Activated CD4-positive, alpha-beta T cell treated with anti-CD3 and anti-CD28 coated beads, Interleukin-2, amount 50 U/mL, for 16 hours (primary cell): ENCODE results near the gene ASAP2.
"Not testable (repeated sequence)": the region's sequence is repeated elsewhere in the genome, so short reads cannot be mapped to it uniquely, and the experiment has no call there.

ENCODE experiments used
- DNase-seq: peaks from one replicate; pipeline ENCODE4 v3.0.0-alpha.2; 2020

Gene ASAP2

GRCh38 chr2:9256570-9257043, 50.0 kb downstream of the ASAP2 start:
- DNase-seq, result no peak

- no peak for DNase-seq
Measured at GRCh38 chr2:9258501-9258900, 51.9 kb downstream of the ASAP2 start.

DNA sequence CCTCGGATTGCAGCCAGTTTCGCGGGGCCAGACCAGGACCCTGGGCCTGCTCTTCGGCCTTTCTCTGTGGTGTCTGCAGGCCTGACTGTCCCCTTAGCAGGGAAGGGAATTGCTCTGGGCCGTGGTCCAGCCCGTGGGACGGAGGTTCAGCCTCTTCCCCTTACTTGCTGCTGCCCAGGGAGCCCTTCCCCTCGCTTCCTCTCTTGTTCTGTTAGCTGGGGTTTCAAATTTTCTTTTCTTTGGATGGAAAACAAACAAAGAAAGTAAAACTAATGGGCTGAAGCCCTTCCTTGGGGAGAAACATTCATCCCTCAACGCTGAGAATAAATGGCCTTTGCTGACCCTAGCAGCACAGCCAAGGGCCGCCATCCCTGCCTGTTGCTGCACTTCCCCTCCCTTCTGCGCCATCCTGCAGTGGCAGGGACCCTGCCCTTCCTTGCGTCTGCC, 52.4 kb downstream of the ASAP2 start:
- no peak for DNase-seq

DNA sequence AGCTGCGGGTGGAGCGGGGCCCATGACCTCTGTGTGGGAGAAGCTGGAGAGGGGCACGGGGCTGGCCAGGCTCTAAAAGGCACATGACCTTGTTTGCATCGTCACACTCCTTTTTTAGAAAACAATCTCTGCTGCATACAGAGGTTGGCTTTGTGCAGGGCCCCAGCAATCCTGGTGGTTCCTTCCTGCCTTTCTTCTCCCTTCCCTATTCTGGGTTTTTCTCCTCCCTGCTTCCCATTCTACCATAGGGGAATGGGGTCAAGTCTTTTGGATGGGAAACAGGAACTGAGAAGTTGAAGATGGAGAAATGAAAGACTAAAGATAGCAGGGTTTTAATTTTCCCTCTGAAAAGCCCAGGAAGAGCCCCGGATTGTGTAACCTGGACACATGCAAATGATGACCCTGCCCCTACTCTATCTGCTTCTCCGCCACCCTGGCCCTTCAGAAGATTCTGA, 53.9 kb downstream of the ASAP2 start:
- no peak for DNase-seq

DNA sequence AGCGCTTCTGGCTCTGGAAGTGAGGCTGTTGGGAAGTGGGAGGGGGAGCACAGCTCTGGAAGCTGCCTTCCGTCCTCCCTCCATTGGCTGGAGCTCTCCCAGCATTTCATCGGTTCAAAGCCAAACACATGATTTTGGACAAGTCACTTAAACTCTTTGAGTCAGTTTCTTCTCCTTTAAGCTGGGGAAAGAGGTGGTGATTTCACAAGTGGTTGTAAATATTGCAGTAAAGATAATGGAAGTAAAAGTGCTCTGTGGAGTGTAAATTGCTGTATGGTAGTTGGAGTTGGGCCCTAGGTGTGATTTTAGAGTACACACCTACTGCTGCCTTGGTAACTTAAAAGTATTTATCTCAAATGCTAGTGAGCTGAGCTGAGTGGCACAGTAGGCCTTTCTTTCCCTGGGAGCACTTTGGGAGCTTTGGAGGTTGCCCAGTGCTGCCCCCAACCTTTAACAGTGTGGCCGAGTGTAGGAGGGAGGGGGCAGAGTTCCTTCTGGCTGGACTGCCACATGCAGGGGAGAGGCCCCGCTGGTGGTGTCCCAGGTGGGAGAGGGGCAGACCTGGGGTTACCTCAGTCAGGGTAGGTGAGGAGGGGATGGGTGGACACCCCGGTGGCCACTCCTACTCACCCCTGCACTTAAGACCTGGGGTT, 54.7 kb downstream of the ASAP2 start:
- DNase-seq, result no peak

GRCh38 chr2:9262671-9263171, 56.1 kb downstream of the ASAP2 start:
- DNase-seq, result no peak

DNA sequence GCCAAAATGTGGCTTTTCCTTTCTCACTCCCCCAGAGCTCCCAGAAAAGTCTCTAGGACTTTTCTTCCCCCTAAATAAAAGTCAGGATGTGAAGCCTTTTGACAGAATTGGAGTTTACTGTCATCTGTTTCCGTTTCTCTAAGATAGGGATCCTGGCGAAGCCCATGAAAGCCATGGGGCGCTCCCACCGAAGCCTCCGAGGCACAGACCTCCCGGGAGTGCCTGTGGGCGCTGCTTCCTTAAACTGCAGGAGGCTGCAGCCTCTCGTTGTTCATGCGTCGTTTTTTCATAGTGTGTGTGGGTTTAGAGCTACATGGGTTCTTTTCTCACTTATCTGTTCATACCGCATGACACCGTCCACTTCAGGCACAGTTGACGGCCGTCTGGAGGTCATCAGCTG, 56.8 kb downstream of the ASAP2 start:
- DNase-seq, result no peak

GRCh38 chr2:9264301-9264700, 57.7 kb downstream of the ASAP2 start:
- DNase-seq, result no peak

GRCh38 chr2:9266711-9267110, 60.1 kb downstream of the ASAP2 start:
- DNase-seq, result no peak

DNA sequence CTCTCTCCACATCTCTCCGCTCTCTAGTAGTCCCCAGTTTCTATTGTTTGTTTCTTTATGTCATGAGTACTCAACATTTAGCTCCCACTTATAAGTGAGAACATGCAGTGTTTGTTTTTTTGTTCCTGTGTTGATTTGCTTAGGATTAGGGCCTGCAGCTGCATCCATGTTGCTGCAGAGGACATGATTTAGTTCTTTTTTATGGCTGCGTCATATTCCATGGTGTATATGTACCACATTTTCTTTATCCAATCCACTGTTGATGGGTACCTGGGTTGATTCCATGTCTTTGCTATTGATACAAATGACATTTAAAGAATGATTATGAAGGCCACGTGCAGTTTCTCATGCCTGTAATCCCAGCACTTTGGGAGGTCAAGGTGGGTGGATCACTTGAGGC, 60.7 kb downstream of the ASAP2 start:
- DNase-seq, result not testable (repeated sequence)

DNA sequence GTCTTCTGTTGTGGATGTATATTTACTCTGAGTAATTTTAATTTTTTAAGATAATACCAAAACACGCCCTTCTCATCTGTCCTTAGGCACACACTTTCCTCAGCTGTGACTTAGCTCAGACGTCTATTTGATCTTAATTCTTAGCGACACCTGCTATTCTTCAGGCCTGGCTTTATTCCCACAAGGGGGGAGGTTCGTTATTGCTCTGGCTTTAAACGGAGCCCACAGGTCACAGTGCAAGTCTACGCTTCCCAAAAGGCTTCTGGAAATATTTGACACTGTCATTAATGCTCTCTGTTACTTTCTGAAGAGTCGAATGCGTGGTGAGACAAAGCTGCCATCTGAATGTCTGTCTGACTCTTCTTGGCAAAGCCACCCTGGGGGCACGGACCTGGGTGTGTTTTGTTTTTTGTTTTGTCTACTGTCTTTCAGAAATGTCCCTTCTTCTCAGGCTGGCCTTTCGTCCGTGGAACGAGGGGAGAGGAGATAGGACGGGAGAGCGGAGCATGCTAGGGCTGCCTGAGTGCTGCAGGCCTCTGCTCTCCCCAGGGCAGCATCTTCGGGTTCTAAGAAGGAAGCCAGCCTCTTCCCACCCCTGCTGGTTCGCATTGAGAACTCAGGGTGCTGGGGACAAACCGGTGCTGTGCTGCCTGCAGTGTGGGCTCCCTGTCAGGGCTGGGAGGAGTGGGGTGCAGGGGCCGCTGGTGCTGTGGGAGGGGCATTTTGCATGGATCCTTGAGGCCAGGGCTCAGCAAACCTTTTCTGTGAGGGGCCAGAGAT, 61.9 kb downstream of the ASAP2 start:
- DNase-seq, result no peak

GRCh38 chr2:9269295-9269694, 62.7 kb downstream of the ASAP2 start:
- no peak for DNase-seq

GRCh38 chr2:9269695-9270360, 63.2 kb downstream of the ASAP2 start:
- no peak for DNase-seq

GRCh38 chr2:9271091-9271490, 64.5 kb downstream of the ASAP2 start:
- no peak for DNase-seq

- no peak for DNase-seq
Measured at GRCh38 chr2:9271691-9272090, 65.1 kb downstream of the ASAP2 start.

DNA sequence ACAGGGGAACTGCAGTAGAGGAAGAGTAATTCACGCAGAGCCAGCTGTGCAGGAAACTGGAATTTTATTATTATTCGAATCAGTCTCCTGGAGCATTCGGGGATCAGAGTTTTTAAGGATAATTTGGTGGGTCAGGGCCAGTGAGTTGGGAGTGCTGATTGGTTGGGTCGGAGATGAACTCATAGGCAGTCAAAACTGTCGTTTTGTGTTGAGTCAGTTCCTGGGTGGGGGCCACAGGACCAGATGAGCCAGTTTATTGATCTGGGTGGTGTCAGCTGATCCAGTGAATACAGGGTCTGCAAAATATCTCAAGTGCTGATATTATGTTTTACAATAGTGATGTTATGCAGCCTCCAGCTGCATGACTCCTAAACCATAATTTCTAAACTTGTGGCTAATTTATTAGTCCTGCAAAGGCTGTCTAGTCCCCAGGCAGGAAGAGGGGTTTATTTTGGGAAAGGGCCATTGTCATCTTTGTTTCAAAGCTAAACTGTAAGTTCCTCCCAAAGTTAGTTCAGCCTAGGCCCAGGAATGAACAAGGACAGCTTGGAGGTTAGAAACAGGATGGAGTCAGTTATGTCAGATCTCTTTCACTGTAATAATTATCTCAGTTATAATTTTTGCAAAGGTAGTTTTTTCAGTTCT, 67.0 kb downstream of the ASAP2 start:
- no peak for DNase-seq

GRCh38 chr2:9274701-9275343, 68.2 kb downstream of the ASAP2 start:
- DNase-seq, result no peak

GRCh38 chr2:9275399-9275798, 68.8 kb downstream of the ASAP2 start:
- DNase-seq, result no peak

GRCh38 chr2:9276074-9276473, 69.5 kb downstream of the ASAP2 start:
- DNase-seq, result no peak

DNA sequence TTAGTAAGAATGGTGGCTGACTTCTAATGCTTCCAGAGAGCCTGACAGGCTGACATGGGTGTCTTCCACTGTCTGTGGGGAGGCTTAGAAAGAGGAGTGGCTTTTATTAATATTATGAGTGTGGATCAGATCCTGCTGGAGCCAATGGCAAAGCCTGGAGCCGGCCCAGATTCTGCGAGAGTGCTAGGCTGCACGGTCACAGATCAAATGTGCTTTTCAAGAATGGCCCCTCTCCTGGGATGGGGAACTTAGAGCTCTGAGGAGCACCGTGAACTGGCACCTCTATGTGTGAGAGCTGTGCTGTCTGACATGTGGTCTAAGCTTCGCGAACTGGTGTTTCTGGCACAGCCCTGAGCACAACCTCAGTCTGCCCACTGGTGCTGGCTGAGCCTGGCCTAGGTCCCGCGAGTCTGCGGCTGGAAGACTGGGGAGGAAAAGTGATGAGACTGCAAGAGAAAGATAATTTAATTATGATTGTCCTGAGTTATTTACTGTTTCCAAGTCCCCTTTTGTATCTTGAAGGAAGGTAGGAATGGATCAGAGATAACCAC, 70.4 kb downstream of the ASAP2 start:
- DNase-seq, result no peak

DNA sequence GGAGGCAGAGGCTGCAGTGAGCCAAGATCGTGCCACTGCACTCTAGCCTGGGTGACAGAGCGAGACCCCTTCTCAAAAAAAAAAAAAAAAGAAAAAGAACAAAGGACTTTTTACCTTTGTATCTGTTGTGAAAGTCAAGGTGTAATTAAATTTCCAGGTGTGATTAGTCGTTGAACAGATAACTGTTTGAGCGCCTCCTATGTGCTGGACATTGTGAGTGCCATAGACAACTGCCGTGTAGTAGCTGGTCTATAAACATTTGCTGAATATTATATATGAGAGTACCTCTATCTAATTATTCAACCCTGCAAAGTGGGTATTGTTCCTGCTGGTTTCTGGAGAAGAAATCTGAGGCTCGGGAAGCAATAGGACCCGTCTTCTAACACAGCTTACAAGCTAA, 71.8 kb downstream of the ASAP2 start:
- no peak for DNase-seq

GRCh38 chr2:9279426-9279825, 72.8 kb downstream of the ASAP2 start:
- DNase-seq, result no peak
